HCT116 (cell line): ENCODE results near the gene XPA. TPM values are rescaled to one million over a fixed set of nuclear protein-coding genes. Genes with fewer than 3 reads are reported as not detected.

ENCODE experiments used
- ATAC-seq: fragments of 200-7000 bp; cut with Tn5 transposase; 2 replicates; pipeline ENCODE4 v1.9.1; 2020; ENCODE audit warnings: mild to moderate bottlenecking, moderate library complexity
- BruUV-seq: library from RNA; stranded (reverse); fragments of 400-500 nt; replicated peaks from 2 replicates; lab custom pipeline; 2021; lab: Mats Ljungman, UMichigan
- CTCF ChIA-PET: fragments of 300-600 bp; sonication (Branson Sonifier 250); formaldehyde crosslinking; loops from one replicate; lab custom pipeline; 2021; ENCODE audit warnings: antibody characterized with exemption; lab: Charles Lee
- POLR2A ChIA-PET: fragments of 300-600, 350-600 bp; sonication (Branson Sonifier 250); formaldehyde crosslinking; loops from one replicate; lab custom pipeline; 2021; ENCODE audit warnings: antibody characterized with exemption; lab: Charles Lee
- RAD21 ChIA-PET, 2 experiments: fragments of 300-600 bp; sonication (Branson Sonifier 250); formaldehyde crosslinking; loops; one replicate each; lab custom pipeline; 2023; ENCODE audit warnings: low total read pairs in 2 of 2; ENCODE audit not compliant: uncharacterized antibody in 2 of 2, unreplicated experiment in 2 of 2, low non-redundant PET in 1 of 2; lab: Charles Lee
- DNase-seq: peaks from one replicate; pipeline ENCODE4 v3.0.0-alpha.2; 2010; ENCODE audit warnings: low read depth, low spot score
- H2AFZ ChIP-seq: fragments of 200-600 bp; shearing (Covaris generic), sonication (generic); 2 replicates; pipeline ENCODE4 v1.6.1; 2017; ENCODE audit warnings: low read depth, mixed run types, mixed read lengths, antibody characterized with exemption, low read length; ENCODE audit not compliant: poor library complexity, severe bottlenecking
- H3K27ac ChIP-seq: 2 replicates; pipeline ENCODE4 v1.5.1; 2012; ENCODE audit warnings: low read depth, low read length
- H3K27me3 ChIP-seq: fragments of 200-600 bp; sonication (generic); 2 replicates; pipeline ENCODE4 v1.6.1; 2016; ENCODE audit warnings: mixed run types, low read length, mixed read lengths; ENCODE audit not compliant: insufficient read depth
- H3K36me3 ChIP-seq, 2 experiments: fragments of 200-500 bp in 1 of 2; fragments of 200-600 bp in 1 of 2; sonication (Bioruptor generic) in 1 of 2; sonication (generic) in 1 of 2; 2 replicates each; pipeline versions ENCODE4 v1.5.1 to v1.6.1; 2014 to 2016; ENCODE audit warnings: low read length in 2 of 2, inconsistent platforms in 1 of 2, mixed read lengths in 1 of 2, mixed run types in 1 of 2; ENCODE audit not compliant: insufficient read depth in 2 of 2, control insufficient read depth in 1 of 2
- H3K4me1 ChIP-seq, 2 experiments: fragments of 200-600 bp in 1 of 2; sonication (generic) in 1 of 2; 2 replicates each; pipeline versions ENCODE4 v1.5.1 to v1.6.1; 2012 to 2017; ENCODE audit warnings: low read length in 2 of 2, inconsistent platforms in 1 of 2, mild to moderate bottlenecking in 1 of 2, mixed read lengths in 1 of 2, mixed run types in 1 of 2, moderate library complexity in 1 of 2; ENCODE audit not compliant: insufficient read depth in 2 of 2, control insufficient read depth in 1 of 2
- H3K4me2 ChIP-seq: fragments of 200-600 bp; sonication (generic); 2 replicates; pipeline ENCODE4 v1.6.1; 2017; ENCODE audit warnings: mixed run types, low read length, mixed read lengths
- H3K4me3 ChIP-seq, 2 experiments: fragments of 200-600 bp in 1 of 2; sonication (generic) in 1 of 2; replicated peaks in 1 of 2; 2 replicates each; pipeline ENCODE4 v1.5.1; 2011 to 2016; ENCODE audit warnings: low read length in 2 of 2, control low read depth in 1 of 2, low read depth in 1 of 2, mild to moderate bottlenecking in 1 of 2, mixed read lengths in 1 of 2, mixed run types in 1 of 2
- H3K79me2 ChIP-seq: fragments of 200-600 bp; sonication (generic); 2 replicates; pipeline ENCODE4 v1.6.1; 2017; ENCODE audit warnings: mild to moderate bottlenecking, mixed run types, low read length, moderate library complexity, mixed read lengths; ENCODE audit not compliant: insufficient read depth
- H3K9ac ChIP-seq: fragments of 200-600 bp; sonication (generic); 2 replicates; pipeline ENCODE4 v1.6.1; 2016; ENCODE audit warnings: low read length, mixed read lengths
- H3K9me2 ChIP-seq: fragments of 200-600 bp; sonication (generic), shearing (Covaris generic); 2 replicates; pipeline ENCODE4 v1.6.1; 2017; ENCODE audit warnings: mixed run types, mild to moderate bottlenecking, moderate library complexity; ENCODE audit not compliant: insufficient read depth
- H3K9me3 ChIP-seq, 2 experiments: fragments of 200-500 bp in 1 of 2; fragments of 200-600 bp in 1 of 2; sonication (Bioruptor generic) in 1 of 2; sonication (generic) in 1 of 2; 2 replicates each; pipeline ENCODE4 v1.6.1; 2014 to 2017; ENCODE audit warnings: low read length in 2 of 2, mixed read lengths in 2 of 2, inconsistent platforms in 1 of 2, low read depth in 1 of 2, mild to moderate bottlenecking in 1 of 2, mixed run types in 1 of 2, moderate library complexity in 1 of 2; ENCODE audit not compliant: control insufficient read depth in 1 of 2, insufficient read depth in 1 of 2
- H4K20me1 ChIP-seq: fragments of 200-600 bp; sonication (generic), shearing (Covaris generic); 2 replicates; pipeline ENCODE4 v1.6.1; 2017; ENCODE audit warnings: mixed run types, mild to moderate bottlenecking, moderate library complexity; ENCODE audit not compliant: insufficient read depth
- CEBPB ChIP-seq: IDR thresholded peaks from 2 replicates; pipeline ENCODE4 v1.6.1; 2012; ENCODE audit warnings: low read depth
- ELF1 ChIP-seq: IDR thresholded peaks from 2 replicates; pipeline ENCODE4 v1.6.1; 2012; ENCODE audit warnings: low read depth, borderline replicate concordance
- EZH2 ChIP-seq: fragments of 200-600 bp; sonication (generic); IDR thresholded peaks from 2 replicates; pipeline ENCODE4 v1.6.1; 2017; ENCODE audit warnings: antibody characterized with exemption, mixed run types
- EZH2phosphoT487 ChIP-seq: fragments of 200-600 bp; IDR thresholded peaks from 2 replicates; pipeline ENCODE4 v1.6.1; 2018; ENCODE audit warnings: antibody characterized with exemption, borderline replicate concordance
- JUND ChIP-seq: IDR thresholded peaks from 2 replicates; pipeline ENCODE4 v1.6.1; 2012
- RAD21 ChIP-seq: IDR thresholded peaks from 2 replicates; pipeline ENCODE4 v1.6.1; 2012; ENCODE audit warnings: low read depth, mild to moderate bottlenecking
- SIN3A ChIP-seq: IDR thresholded peaks from 2 replicates; pipeline ENCODE4 v1.6.1; 2012; ENCODE audit warnings: low read depth
- SP1 ChIP-seq: IDR thresholded peaks from 2 replicates; pipeline ENCODE4 v1.6.1; 2012; ENCODE audit warnings: low read depth
- SRF ChIP-seq: IDR thresholded peaks from 2 replicates; pipeline ENCODE4 v1.6.1; 2012; ENCODE audit warnings: low read depth
- YY1 ChIP-seq: IDR thresholded peaks from 2 replicates; pipeline ENCODE4 v1.6.1; 2011; ENCODE audit warnings: low read length, low read depth, moderate library complexity, mild to moderate bottlenecking; ENCODE audit not compliant: insufficient replicate concordance; ENCODE audit errors: extremely low read depth
- ZNF274 ChIP-seq: fragments of 200-500 bp; sonication (Bioruptor generic); IDR thresholded peaks from 2 replicates; pipeline ENCODE4 v1.6.1; 2014; ENCODE audit warnings: mild to moderate bottlenecking, low read depth, low read length, inconsistent platforms
- intact Hi-C: fragments of 100-400 bp; cut with micrococcal nuclease; formaldehyde crosslinking; loops from 2 replicates; pipeline ENCODE4 v1.10.0; 2022
- total RNA-seq: library from RNA; stranded (reverse); gene quantifications from one replicate; pipeline ENCODE4 v1.2.1, GENCODE V29; 2021; ENCODE audit not compliant: unreplicated experiment
- TF ChIP-seq, protein P1 (sequence below), 3 experiments: fragments of 200-600 bp in 1 of 3; sonication (generic) in 1 of 3; IDR thresholded peaks in 2 of 3; conservative IDR thresholded peaks in 1 of 3; 2 replicates each; pipeline ENCODE4 v1.5.1; 2012 to 2017; ENCODE audit warnings: low read depth in 2 of 3, low read length in 2 of 3, antibody characterized with exemption in 1 of 3, borderline replicate concordance in 1 of 3, control low read depth in 1 of 3, mild to moderate bottlenecking in 1 of 3, mixed read lengths in 1 of 3, mixed run types in 1 of 3, moderate library complexity in 1 of 3; ENCODE audit not compliant: insufficient read depth in 1 of 3
- TF ChIP-seq, protein P2 (sequence below): IDR thresholded peaks from 2 replicates; pipeline ENCODE4 v1.6.1; 2012
- TF ChIP-seq, protein P3 (sequence below): IDR thresholded peaks from 2 replicates; pipeline ENCODE4 v1.6.1; 2012; ENCODE audit warnings: low read depth

XPA gene
- total RNA-seq, 1 experiment from 2014 or later: 9.3 TPM

DNA sequence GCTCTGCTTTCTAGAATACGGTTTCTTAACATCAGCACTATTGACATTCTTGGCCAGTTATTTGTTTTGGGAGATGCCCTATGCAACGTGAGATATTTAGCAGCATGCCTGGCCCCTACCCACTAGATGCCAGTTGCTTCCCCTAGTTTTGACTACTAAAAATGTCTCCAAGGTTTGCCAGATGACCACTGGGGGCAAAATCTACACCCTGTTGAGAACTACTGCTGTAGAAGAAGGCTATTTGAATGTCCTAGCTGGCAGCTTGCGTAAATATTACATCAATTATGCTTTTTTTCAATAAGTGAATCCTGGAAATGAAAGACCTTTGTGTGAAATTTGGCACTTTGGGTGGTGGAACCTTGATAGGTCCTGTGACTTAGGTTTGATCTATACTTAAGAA is 58.5 kb downstream of the XPA start:
- no peak for DNase-seq
- Histone ChIP-seq H4K20me1 (peaks cover 17% of the 10 kb centered on the region; the same call in 1 of the 2 replicates), H3K9me3 (no peaks in the 10 kb centered on the region), H3K4me1 (peaks cover 6% of the 10 kb centered on the region in 2 experiments; a peak in 2 of 4 replicates), H2AFZ (no peak overlapping the region), H3K4me3 (no peak overlapping the region), H3K4me2 (no peak overlapping the region), H3K27ac (no peak overlapping the region), H3K9me2 (no peaks in the 10 kb centered on the region), H3K27me3 (no peaks in the 10 kb centered on the region), H3K9ac (no peak overlapping the region), H3K79me2 (peaks cover 98% of the 10 kb centered on the region), H3K36me3 (peaks cover 12 to 14% of the 10 kb centered on the region in 2 experiments; a peak in 3 of 4 replicates)
- TF ChIP-seq, protein P1, sequence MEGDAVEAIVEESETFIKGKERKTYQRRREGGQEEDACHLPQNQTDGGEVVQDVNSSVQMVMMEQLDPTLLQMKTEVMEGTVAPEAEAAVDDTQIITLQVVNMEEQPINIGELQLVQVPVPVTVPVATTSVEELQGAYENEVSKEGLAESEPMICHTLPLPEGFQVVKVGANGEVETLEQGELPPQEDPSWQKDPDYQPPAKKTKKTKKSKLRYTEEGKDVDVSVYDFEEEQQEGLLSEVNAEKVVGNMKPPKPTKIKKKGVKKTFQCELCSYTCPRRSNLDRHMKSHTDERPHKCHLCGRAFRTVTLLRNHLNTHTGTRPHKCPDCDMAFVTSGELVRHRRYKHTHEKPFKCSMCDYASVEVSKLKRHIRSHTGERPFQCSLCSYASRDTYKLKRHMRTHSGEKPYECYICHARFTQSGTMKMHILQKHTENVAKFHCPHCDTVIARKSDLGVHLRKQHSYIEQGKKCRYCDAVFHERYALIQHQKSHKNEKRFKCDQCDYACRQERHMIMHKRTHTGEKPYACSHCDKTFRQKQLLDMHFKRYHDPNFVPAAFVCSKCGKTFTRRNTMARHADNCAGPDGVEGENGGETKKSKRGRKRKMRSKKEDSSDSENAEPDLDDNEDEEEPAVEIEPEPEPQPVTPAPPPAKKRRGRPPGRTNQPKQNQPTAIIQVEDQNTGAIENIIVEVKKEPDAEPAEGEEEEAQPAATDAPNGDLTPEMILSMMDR (IDR thresholded peaks at IDR 0.05 in 2 of 3, conservative IDR thresholded peaks at IDR 0.05 in 1 of 3; ENCODE audit: borderline replicate concordance in 1 of 3, insufficient read depth in 1 of 3, low read depth in 2 of 3, low read length in 2 of 3): peak in 2 of 3 experiments; percentile 38 to 42; a peak in 3 of 6 replicates
- TF ChIP-seq SIN3A (no peak), SP1 (no peak)
- POLR2A ChIA-PET: no interaction called here
- RAD21 ChIA-PET: no interaction called here
- CTCF ChIA-PET: interaction anchor here (0.6 to 1.3 kb wide), 5 partner anchors 9 to 24 kb away, joined by 3 to 4 read pairs (median 3); no protein-coding TSS in a partner anchor
- ATAC-seq: peak; percentile 54; the same call in 1 of the 2 replicates
- intact Hi-C loops: no loop called here
- BruUV-seq: no TSS peak

DNA sequence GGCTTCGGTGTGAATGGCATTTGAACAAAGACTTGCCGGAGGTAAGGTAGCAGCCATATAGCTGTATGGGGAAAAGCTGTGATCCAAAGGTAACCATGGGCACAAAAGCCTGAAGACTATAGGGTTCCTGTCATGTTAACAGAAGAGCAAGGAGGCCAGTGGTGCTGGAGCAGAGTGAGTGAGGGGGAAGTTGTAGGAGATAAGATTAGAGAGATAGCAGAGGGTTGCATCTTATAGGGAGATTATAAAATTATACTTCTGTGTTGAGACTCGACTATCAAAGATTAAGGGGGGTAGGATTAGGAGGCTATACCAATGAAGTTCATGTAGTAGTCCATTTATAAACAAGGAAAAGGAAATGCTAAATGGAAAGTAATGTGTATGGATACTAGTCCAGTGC is 60.2 kb downstream of the XPA start:
- no peak for DNase-seq
- Histone ChIP-seq H3K27me3 (no peaks in the 10 kb centered on the region), H3K36me3 (peaks cover 2 to 5% of the 10 kb centered on the region in 2 experiments; a peak in 2 of 4 replicates), H3K4me3 (no peak overlapping the region), H3K9me2 (no peaks in the 10 kb centered on the region), H3K9ac (no peak overlapping the region), H3K4me2 (no peak overlapping the region), H3K27ac (no peak overlapping the region), H3K79me2 (peaks cover 88% of the 10 kb centered on the region), H3K9me3 (no peaks in the 10 kb centered on the region), H4K20me1 (peaks cover 17% of the 10 kb centered on the region; the same call in 1 of the 2 replicates), H3K4me1 (peaks cover 6 to 9% of the 10 kb centered on the region in 2 experiments; a peak in 2 of 4 replicates), H2AFZ (no peak overlapping the region)
- RAD21 ChIA-PET: no interaction called here
- no TSS peak for BruUV-seq
- POLR2A ChIA-PET: no interaction called here
- no peak for ATAC-seq
- intact Hi-C loops: no loop called here
- CTCF ChIA-PET: interaction anchor here (1.0 kb wide), 1 partner anchor 21 kb away, joined by 3 read pairs; no protein-coding TSS in a partner anchor
- TF ChIP-seq SRF: no peak
- TF ChIP-seq SIN3A: no peak
- no peak for TF ChIP-seq EZH2phosphoT487
- TF ChIP-seq CEBPB: no peak
- TF ChIP-seq, protein P2, sequence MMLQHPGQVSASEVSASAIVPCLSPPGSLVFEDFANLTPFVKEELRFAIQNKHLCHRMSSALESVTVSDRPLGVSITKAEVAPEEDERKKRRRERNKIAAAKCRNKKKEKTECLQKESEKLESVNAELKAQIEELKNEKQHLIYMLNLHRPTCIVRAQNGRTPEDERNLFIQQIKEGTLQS: no peak
- TF ChIP-seq ZNF274: no peak
- no peak for TF ChIP-seq EZH2
- TF ChIP-seq RAD21: no peak
- no peak for TF ChIP-seq JUND
- no peak for TF ChIP-seq YY1
- TF ChIP-seq, protein P3, sequence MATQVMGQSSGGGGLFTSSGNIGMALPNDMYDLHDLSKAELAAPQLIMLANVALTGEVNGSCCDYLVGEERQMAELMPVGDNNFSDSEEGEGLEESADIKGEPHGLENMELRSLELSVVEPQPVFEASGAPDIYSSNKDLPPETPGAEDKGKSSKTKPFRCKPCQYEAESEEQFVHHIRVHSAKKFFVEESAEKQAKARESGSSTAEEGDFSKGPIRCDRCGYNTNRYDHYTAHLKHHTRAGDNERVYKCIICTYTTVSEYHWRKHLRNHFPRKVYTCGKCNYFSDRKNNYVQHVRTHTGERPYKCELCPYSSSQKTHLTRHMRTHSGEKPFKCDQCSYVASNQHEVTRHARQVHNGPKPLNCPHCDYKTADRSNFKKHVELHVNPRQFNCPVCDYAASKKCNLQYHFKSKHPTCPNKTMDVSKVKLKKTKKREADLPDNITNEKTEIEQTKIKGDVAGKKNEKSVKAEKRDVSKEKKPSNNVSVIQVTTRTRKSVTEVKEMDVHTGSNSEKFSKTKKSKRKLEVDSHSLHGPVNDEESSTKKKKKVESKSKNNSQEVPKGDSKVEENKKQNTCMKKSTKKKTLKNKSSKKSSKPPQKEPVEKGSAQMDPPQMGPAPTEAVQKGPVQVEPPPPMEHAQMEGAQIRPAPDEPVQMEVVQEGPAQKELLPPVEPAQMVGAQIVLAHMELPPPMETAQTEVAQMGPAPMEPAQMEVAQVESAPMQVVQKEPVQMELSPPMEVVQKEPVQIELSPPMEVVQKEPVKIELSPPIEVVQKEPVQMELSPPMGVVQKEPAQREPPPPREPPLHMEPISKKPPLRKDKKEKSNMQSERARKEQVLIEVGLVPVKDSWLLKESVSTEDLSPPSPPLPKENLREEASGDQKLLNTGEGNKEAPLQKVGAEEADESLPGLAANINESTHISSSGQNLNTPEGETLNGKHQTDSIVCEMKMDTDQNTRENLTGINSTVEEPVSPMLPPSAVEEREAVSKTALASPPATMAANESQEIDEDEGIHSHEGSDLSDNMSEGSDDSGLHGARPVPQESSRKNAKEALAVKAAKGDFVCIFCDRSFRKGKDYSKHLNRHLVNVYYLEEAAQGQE: no peak
- TF ChIP-seq ELF1: no peak
- TF ChIP-seq SP1: no peak
